HEK293 (cell line): ENCODE measurements around the gene MSH2.

ENCODE experiments used
- GLI4 ChIP-seq: fragments of 450-650 bp; formaldehyde crosslinking; IDR thresholded peaks from 2 replicates; pipeline ENCODE4 v1.5.1; 2016; ENCODE audit warnings: missing biosample characterization, missing genetic modification characterization
- SETDB1 ChIP-seq: IDR thresholded peaks from one replicate; pipeline ENCODE4 v1.6.1; 2017; ENCODE audit warnings: mild to moderate bottlenecking, low read length, moderate library complexity, mixed read lengths; ENCODE audit not compliant: insufficient read length
- SP2 ChIP-seq: fragments of 450-650 bp; formaldehyde crosslinking; IDR thresholded peaks from 2 replicates; pipeline ENCODE4 v1.5.1; 2016; ENCODE audit warnings: missing biosample characterization, missing genetic modification characterization
- ZBTB17 ChIP-seq: fragments of 450-650 bp; formaldehyde crosslinking; IDR thresholded peaks from 2 replicates; pipeline ENCODE4 v1.5.1; 2016; ENCODE audit warnings: missing biosample characterization, missing genetic modification characterization
- ZEB2 ChIP-seq: fragments of 450-650 bp; formaldehyde crosslinking; IDR thresholded peaks from 2 replicates; pipeline ENCODE4 v1.5.1; 2016; ENCODE audit warnings: missing biosample characterization, missing genetic modification characterization
- ZFP69B ChIP-seq: fragments of 450-650 bp; formaldehyde crosslinking; IDR thresholded peaks from 2 replicates; pipeline ENCODE4 v1.5.1; 2016; ENCODE audit warnings: missing biosample characterization, missing genetic modification characterization
- ZNF157 ChIP-seq: fragments of 450-650 bp; formaldehyde crosslinking; IDR thresholded peaks from 2 replicates; pipeline ENCODE4 v1.5.1; 2016; ENCODE audit warnings: missing biosample characterization, missing genetic modification characterization
- ZNF214 ChIP-seq: fragments of 450-650 bp; formaldehyde crosslinking; IDR thresholded peaks from 2 replicates; pipeline ENCODE4 v1.5.1; 2017; ENCODE audit warnings: missing biosample characterization, mild to moderate bottlenecking, missing genetic modification characterization, borderline replicate concordance
- ZNF747 ChIP-seq: fragments of 450-650 bp; formaldehyde crosslinking; IDR thresholded peaks from 2 replicates; pipeline ENCODE4 v1.5.1; 2016; ENCODE audit warnings: missing biosample characterization, missing genetic modification characterization
- ZNF843 ChIP-seq: fragments of 450-650 bp; formaldehyde crosslinking; IDR thresholded peaks from 2 replicates; pipeline ENCODE4 v1.5.1; 2016; ENCODE audit warnings: missing biosample characterization, missing genetic modification characterization
- TF ChIP-seq, protein P1 (sequence below): fragments of 450-650 bp; formaldehyde crosslinking; IDR thresholded peaks from 2 replicates; pipeline ENCODE4 v1.5.1; 2016; ENCODE audit warnings: missing biosample characterization, missing genetic modification characterization
- TF ChIP-seq, protein P2 (sequence below): fragments of 450-650 bp; formaldehyde crosslinking; IDR thresholded peaks from 2 replicates; pipeline ENCODE4 v1.5.1; 2016; ENCODE audit warnings: missing biosample characterization, missing genetic modification characterization
- TF ChIP-seq, protein P3 (sequence below): sonication (generic); formaldehyde crosslinking; IDR thresholded peaks from 2 replicates; pipeline ENCODE4 v1.8.1; 2022; ENCODE audit warnings: mild to moderate bottlenecking, moderate library complexity, missing genetic modification reagents

DNA sequence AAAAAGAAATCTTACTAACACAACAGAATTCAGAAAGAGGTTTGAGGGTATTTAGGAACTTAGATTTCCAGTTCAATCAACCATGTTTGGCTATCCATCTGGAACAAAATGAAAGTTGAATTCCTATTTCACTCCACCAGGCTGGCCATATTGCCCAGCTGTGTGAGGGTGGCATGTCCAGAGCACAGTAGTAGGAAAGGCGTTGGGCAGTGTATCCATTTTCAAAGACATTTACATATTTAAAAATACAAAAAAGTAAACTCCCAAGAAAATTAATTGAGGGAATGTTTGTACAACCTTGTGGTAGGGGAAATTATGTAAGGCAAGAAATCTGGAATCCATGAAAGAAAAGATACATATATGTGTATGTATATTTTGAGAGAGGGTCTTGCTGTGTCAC lies 21.5 kb upstream of the MSH2 start:
- TF ChIP-seq, protein P1, sequence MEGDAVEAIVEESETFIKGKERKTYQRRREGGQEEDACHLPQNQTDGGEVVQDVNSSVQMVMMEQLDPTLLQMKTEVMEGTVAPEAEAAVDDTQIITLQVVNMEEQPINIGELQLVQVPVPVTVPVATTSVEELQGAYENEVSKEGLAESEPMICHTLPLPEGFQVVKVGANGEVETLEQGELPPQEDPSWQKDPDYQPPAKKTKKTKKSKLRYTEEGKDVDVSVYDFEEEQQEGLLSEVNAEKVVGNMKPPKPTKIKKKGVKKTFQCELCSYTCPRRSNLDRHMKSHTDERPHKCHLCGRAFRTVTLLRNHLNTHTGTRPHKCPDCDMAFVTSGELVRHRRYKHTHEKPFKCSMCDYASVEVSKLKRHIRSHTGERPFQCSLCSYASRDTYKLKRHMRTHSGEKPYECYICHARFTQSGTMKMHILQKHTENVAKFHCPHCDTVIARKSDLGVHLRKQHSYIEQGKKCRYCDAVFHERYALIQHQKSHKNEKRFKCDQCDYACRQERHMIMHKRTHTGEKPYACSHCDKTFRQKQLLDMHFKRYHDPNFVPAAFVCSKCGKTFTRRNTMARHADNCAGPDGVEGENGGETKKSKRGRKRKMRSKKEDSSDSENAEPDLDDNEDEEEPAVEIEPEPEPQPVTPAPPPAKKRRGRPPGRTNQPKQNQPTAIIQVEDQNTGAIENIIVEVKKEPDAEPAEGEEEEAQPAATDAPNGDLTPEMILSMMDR (tag by site-specific recombination), result no peak
- no peak for TF ChIP-seq ZEB2
- no peak for TF ChIP-seq ZBTB17 (tag by site-specific recombination)
- TF ChIP-seq ZNF157 (tag by site-specific recombination), result no peak
- TF ChIP-seq SETDB1, result no peak
- TF ChIP-seq, protein P2, sequence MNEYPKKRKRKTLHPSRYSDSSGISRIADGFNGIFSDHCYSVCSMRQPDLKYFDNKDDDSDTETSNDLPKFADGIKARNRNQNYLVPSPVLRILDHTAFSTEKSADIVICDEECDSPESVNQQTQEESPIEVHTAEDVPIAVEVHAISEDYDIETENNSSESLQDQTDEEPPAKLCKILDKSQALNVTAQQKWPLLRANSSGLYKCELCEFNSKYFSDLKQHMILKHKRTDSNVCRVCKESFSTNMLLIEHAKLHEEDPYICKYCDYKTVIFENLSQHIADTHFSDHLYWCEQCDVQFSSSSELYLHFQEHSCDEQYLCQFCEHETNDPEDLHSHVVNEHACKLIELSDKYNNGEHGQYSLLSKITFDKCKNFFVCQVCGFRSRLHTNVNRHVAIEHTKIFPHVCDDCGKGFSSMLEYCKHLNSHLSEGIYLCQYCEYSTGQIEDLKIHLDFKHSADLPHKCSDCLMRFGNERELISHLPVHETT, result no peak
- TF ChIP-seq ZNF747 (tag by site-specific recombination), result no peak
- TF ChIP-seq ZFP69B (tag by site-specific recombination), result no peak
- TF ChIP-seq ZNF214 (tag by site-specific recombination), result no peak
- TF ChIP-seq ZNF843 (tag by site-specific recombination), result no peak
- TF ChIP-seq, protein P3, sequence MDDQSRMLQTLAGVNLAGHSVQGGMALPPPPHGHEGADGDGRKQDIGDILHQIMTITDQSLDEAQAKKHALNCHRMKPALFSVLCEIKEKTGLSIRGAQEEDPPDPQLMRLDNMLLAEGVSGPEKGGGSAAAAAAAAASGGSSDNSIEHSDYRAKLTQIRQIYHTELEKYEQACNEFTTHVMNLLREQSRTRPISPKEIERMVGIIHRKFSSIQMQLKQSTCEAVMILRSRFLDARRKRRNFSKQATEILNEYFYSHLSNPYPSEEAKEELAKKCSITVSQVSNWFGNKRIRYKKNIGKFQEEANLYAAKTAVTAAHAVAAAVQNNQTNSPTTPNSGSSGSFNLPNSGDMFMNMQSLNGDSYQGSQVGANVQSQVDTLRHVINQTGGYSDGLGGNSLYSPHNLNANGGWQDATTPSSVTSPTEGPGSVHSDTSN (CRISPR knock-in tag), result no peak
- TF ChIP-seq SP2 (tag by site-specific recombination), result no peak
- TF ChIP-seq GLI4 (tag by site-specific recombination), result no peak
